ENCODE results near the gene TMEM51. TPM values are rescaled to one million over a fixed set of nuclear protein-coding genes. Genes with fewer than 3 reads are reported as not detected.

The TMEM51 gene
- total and polyA plus RNA-seq, 2 of the 13 experiments (the other 11 are each of a cell fraction or from before 2014, with no cell fraction given): 12.2 to 22.3 TPM

DNA sequence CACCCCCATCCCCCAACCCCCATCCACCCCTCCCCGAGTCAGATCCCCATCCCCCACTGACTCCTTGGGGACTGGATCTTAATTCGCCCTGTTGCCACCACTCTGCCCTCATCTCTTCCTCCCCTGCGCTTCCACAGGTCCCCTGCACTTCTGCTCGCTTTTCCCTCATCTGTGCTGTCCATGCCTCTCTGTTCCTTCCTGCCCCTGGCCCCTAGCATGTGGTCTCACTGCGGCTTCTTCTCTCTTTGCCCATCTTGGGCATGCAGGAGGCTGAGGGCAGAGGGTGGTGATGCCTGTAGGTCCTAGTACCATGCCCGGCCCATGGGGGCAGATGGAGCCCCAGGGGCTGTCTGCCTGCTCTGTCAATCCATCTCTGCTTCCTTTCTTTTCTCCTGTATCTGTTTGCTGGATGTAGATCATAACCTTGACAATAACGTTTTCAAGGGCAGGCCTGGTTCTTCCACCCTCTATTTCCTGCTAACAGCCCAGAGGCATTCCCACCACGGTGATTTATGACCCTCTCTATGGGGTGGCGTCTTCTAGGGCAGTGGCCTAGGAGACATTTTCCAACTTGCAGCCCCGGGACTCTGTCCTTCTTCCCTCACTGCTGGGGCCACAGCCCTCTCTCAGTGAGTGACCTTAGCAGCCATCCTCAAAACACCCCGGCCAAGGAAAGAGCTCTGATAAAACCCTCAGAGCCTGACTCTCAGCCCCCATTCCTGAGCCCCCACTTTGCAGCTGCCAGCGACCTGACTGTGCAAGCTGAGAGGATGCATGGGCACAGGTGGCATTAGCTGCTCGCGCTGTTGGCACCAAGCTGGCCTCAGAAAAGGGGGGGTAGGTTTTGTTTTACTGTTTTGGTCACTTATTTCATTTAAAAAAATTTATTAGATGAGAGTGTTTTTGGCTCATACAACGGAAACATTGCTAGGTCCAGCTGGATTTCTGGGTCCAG is 33.9 kb downstream of the TMEM51 start:
- DNase-seq (ENCODE audit: low spot score) (no peak), ATAC-seq (no peak), FAIRE-seq (no peak)
- Histone ChIP-seq H3K27me3 (ENCODE audit: control insufficient read depth in 1 of 2, insufficient read depth in 2 of 2, low read length in 2 of 2) (no peaks in the 10 kb centered on the region), H3K4me1 (ENCODE audit: insufficient read depth, low read length) (peaks cover 94% of the 10 kb centered on the region), H4K20me1 (ENCODE audit: insufficient read depth, low read length) (peaks cover 17% of the 10 kb centered on the region; the same call in 1 of the 2 replicates), H3K9me3 (ENCODE audit: low read length) (no peaks in the 10 kb centered on the region), H2AFZ (ENCODE audit: low read length) (no peak overlapping the region), H3K79me2 (ENCODE audit: insufficient read depth, low read length) (peaks cover 72% of the 10 kb centered on the region), H3K36me3 (replicated peaks in 1 of 2; ENCODE audit: control insufficient read depth in 1 of 2, insufficient read depth in 2 of 2, low read length in 2 of 2) (peaks cover 0 to 28% of the 10 kb centered on the region in 2 experiments; a peak in 3 of 5 replicates), H3K9ac (ENCODE audit: insufficient read depth, low read depth, low read length) (no peak overlapping the region), H3K4me3 (replicated peaks in 1 of 3; ENCODE audit: insufficient read depth in 1 of 3, low read depth in 2 of 3, low read length in 3 of 3) (no peak overlapping the region), H3K4me2 (ENCODE audit: low read depth, low read length) (no peak overlapping the region), H3K27ac (ENCODE audit: extremely low read length, insufficient read depth, low read length) (peak overlapping the region; percentile 4)
- TF ChIP-seq ELF4 (CRISPR knock-in tag; IDR thresholded peaks at IDR 0.05; ENCODE audit: borderline replicate concordance) (no peak), HNRNPL (IDR thresholded peaks at IDR 0.05; ENCODE audit: low read depth, low read length) (0 out of 2 replicates have a peak, but pooled peaks have one; percentile 28)
- WGBS (ENCODE audit: low lambda C conversion rate): 83% methylated on average over 15 of the region's 15 CpGs
- ChIA-PET POLR2A (interaction anchor here (0.7 to 3.5 kb wide), 5 partner anchors 8 to 35 kb away, joined by 3 to 26 read pairs (median 9); partner anchors contain the start of gene TMEM51), CTCF (ENCODE audit: low intra/inter-chr PET ratio, low total read pairs) (no interaction called here)
- in situ Hi-C loops (cut with HindIII; ENCODE audit: extremely low pct_ligation_motif_present, low pct_unique_long_range_greater_than_20kb): no loop called here
- intact Hi-C loops (cut with micrococcal nuclease; ENCODE audit: unreplicated experiment): loop anchor here (2.0 to 5.0 kb wide), 2 partner anchors 15 to 35 kb away; partner anchors contain the start of gene TMEM51
- BruUV-seq (replicated peaks): no TSS peak

DNA sequence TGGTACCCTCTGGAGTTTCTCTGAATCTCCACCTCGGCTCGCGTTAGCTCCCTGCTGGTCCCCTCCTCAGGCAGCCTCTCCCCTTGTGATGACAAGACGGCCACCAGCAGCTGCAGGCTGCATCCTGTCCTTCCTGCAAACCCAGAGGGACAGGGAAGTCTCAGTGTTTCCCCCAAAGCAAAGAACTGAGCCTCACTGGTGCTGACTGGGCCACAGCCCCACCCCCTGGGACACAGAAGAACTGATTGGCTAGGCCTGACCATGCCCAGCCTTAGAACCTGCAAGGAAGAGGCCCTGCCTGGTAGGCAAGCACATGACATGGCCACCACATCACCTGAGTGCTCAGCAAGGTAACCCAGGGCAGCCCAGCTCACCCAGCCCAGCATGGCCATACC is 34.6 kb downstream of the TMEM51 start:
- no peaks in the 10 kb centered on the region for H3K9me3 ChIP-seq (ENCODE audit: low read length)
- peaks cover 17% of the 10 kb centered on the region; the same call in 1 of the 2 replicates for H4K20me1 ChIP-seq (ENCODE audit: insufficient read depth, low read length)
- H3K4me3 ChIP-seq (replicated peaks in 1 of 3; ENCODE audit: insufficient read depth in 1 of 3, low read depth in 2 of 3, low read length in 3 of 3): no peak overlapping the region
- POLR2A ChIA-PET: interaction anchor here (0.6 to 3.5 kb wide), 6 partner anchors 9 to 36 kb away, joined by 3 to 26 read pairs (median 6); partner anchors contain the start of gene TMEM51
- ATAC-seq (no peak), DNase-seq (ENCODE audit: low spot score) (no peak), FAIRE-seq (no peak)
- H3K9ac ChIP-seq (ENCODE audit: insufficient read depth, low read depth, low read length): no peak overlapping the region
- H2AFZ ChIP-seq (ENCODE audit: low read length): no peak overlapping the region
- H3K27me3 ChIP-seq (ENCODE audit: control insufficient read depth in 1 of 2, insufficient read depth in 2 of 2, low read length in 2 of 2): no peaks in the 10 kb centered on the region
- in situ Hi-C loops (cut with HindIII; ENCODE audit: extremely low pct_ligation_motif_present, low pct_unique_long_range_greater_than_20kb): no loop called here
- BruUV-seq (replicated peaks): no TSS peak
- H3K36me3 ChIP-seq (replicated peaks in 1 of 2; ENCODE audit: control insufficient read depth in 1 of 2, insufficient read depth in 2 of 2, low read length in 2 of 2): peaks cover 1 to 31% of the 10 kb centered on the region in 2 experiments; a peak in 3 of 5 replicates
- peaks cover 90% of the 10 kb centered on the region for H3K4me1 ChIP-seq (ENCODE audit: insufficient read depth, low read length)
- intact Hi-C loops (cut with micrococcal nuclease; ENCODE audit: unreplicated experiment): loop anchor here (2.0 to 5.0 kb wide), 2 partner anchors 15 to 36 kb away; partner anchors contain the start of gene TMEM51
- H3K27ac ChIP-seq (ENCODE audit: extremely low read length, insufficient read depth, low read length): peak overlapping the region; percentile 4
- CTCF ChIA-PET (ENCODE audit: low intra/inter-chr PET ratio, low total read pairs): no interaction called here
- peaks cover 72% of the 10 kb centered on the region for H3K79me2 ChIP-seq (ENCODE audit: insufficient read depth, low read length)
- H3K4me2 ChIP-seq (ENCODE audit: low read depth, low read length): no peak overlapping the region
- 92% methylated on average over 4 of the region's 4 CpGs for WGBS (ENCODE audit: low lambda C conversion rate)
- no peak for TF ChIP-seq ZNF615 (CRISPR knock-in tag; IDR thresholded peaks at IDR 0.05; ENCODE audit: borderline replicate concordance)
- TF ChIP-seq, protein P1, sequence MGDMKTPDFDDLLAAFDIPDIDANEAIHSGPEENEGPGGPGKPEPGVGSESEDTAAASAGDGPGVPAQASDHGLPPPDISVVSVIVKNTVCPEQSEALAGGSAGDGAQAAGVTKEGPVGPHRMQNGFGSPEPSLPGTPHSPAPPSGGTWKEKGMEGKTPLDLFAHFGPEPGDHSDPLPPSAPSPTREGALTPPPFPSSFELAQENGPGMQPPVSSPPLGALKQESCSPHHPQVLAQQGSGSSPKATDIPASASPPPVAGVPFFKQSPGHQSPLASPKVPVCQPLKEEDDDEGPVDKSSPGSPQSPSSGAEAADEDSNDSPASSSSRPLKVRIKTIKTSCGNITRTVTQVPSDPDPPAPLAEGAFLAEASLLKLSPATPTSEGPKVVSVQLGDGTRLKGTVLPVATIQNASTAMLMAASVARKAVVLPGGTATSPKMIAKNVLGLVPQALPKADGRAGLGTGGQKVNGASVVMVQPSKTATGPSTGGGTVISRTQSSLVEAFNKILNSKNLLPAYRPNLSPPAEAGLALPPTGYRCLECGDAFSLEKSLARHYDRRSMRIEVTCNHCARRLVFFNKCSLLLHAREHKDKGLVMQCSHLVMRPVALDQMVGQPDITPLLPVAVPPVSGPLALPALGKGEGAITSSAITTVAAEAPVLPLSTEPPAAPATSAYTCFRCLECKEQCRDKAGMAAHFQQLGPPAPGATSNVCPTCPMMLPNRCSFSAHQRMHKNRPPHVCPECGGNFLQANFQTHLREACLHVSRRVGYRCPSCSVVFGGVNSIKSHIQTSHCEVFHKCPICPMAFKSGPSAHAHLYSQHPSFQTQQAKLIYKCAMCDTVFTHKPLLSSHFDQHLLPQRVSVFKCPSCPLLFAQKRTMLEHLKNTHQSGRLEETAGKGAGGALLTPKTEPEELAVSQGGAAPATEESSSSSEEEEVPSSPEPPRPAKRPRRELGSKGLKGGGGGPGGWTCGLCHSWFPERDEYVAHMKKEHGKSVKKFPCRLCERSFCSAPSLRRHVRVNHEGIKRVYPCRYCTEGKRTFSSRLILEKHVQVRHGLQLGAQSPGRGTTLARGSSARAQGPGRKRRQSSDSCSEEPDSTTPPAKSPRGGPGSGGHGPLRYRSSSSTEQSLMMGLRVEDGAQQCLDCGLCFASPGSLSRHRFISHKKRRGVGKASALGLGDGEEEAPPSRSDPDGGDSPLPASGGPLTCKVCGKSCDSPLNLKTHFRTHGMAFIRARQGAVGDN (CRISPR knock-in tag; IDR thresholded peaks at IDR 0.05): peak; percentile 42; the same call in 1 of the 2 replicates
- TF ChIP-seq, protein P2, sequence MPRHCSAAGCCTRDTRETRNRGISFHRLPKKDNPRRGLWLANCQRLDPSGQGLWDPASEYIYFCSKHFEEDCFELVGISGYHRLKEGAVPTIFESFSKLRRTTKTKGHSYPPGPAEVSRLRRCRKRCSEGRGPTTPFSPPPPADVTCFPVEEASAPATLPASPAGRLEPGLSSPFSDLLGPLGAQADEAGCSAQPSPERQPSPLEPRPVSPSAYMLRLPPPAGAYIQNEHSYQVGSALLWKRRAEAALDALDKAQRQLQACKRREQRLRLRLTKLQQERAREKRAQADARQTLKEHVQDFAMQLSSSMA (CRISPR knock-in tag; IDR thresholded peaks at IDR 0.05): no peak
- TF ChIP-seq ZNF749 (CRISPR knock-in tag; IDR thresholded peaks at IDR 0.05; ENCODE audit: borderline replicate concordance): no peak
- TF ChIP-seq, protein P3, sequence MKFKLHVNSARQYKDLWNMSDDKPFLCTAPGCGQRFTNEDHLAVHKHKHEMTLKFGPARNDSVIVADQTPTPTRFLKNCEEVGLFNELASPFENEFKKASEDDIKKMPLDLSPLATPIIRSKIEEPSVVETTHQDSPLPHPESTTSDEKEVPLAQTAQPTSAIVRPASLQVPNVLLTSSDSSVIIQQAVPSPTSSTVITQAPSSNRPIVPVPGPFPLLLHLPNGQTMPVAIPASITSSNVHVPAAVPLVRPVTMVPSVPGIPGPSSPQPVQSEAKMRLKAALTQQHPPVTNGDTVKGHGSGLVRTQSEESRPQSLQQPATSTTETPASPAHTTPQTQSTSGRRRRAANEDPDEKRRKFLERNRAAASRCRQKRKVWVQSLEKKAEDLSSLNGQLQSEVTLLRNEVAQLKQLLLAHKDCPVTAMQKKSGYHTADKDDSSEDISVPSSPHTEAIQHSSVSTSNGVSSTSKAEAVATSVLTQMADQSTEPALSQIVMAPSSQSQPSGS (CRISPR knock-in tag; IDR thresholded peaks at IDR 0.05): no peak
- no peak for TF ChIP-seq AGO1 (IDR thresholded peaks at IDR 0.05; ENCODE audit: low read depth, low read length, poor library complexity, severe bottlenecking)
